Panc1 (cell line): ENCODE measurements around the gene CDHR2.

Experiments
- CTCF ChIP-seq: fragments of 450-650 bp; IDR thresholded peaks from 2 replicates; pipeline ENCODE4 v1.5.1; 2017; ENCODE audit warnings: mild to moderate bottlenecking
- POLR2AphosphoS5 ChIP-seq: IDR thresholded peaks from 2 replicates; pipeline ENCODE4 v1.6.1; 2012; ENCODE audit warnings: mild to moderate bottlenecking, low read depth, low read length, moderate library complexity
- REST ChIP-seq, 2 experiments: IDR thresholded peaks; 2 replicates each; pipeline ENCODE4 v1.6.1; 2011 to 2012; ENCODE audit warnings: low read depth in 2 of 2, control low read depth in 1 of 2, low read length in 1 of 2, mild to moderate bottlenecking in 1 of 2, moderate library complexity in 1 of 2; ENCODE audit not compliant: insufficient read depth in 1 of 2
- SIN3A ChIP-seq: IDR thresholded peaks from 2 replicates; pipeline ENCODE4 v1.6.1; 2012; ENCODE audit warnings: low read depth, mild to moderate bottlenecking, low read length, moderate library complexity, borderline replicate concordance; ENCODE audit not compliant: insufficient read depth

GRCh38 chr5:176535101-176535663, 14.0 kb upstream of the CDHR2 start:
- TF ChIP-seq CTCF = no peak
- TF ChIP-seq POLR2AphosphoS5 = peak; percentile 45
- no peak for TF ChIP-seq SIN3A
- no peak for TF ChIP-seq REST (IDR thresholded peaks at IDR 0.05; ENCODE audit: insufficient read depth in 1 of 2, low read depth in 2 of 2, low read length in 1 of 2)
